PC-9 (cell line): ENCODE data around the gene NELL1. TPM values are rescaled to one million over a fixed set of nuclear protein-coding genes. Genes with fewer than 3 reads are reported as not detected.

ENCODE experiments used
- BruUV-seq: library from RNA; stranded (reverse); fragments of 400-500 nt; replicated peaks from 2 replicates; lab custom pipeline; 2021; lab: Mats Ljungman, UMichigan
- CTCF ChIA-PET: fragments of 300-600 bp; sonication (Branson Sonifier 250); formaldehyde crosslinking; loops from one replicate; lab custom pipeline; 2022; ENCODE audit warnings: antibody characterized with exemption; lab: Charles Lee
- POLR2A ChIA-PET: fragments of 300-600 bp; sonication (Branson Sonifier 250); formaldehyde crosslinking; loops from one replicate; lab custom pipeline; 2022; ENCODE audit warnings: antibody characterized with exemption; ENCODE audit not compliant: unreplicated experiment; lab: Charles Lee
- DNase-seq, 2 experiments: peaks; one replicate each; pipeline versions ENCODE4 v3.0.0 to v3.0.0-alpha.2; 2015 to 2022; ENCODE audit warnings: mixed read lengths in 1 of 2
- H2AFZ ChIP-seq: fragments of 200-600 bp; sonication (generic); 2 replicates; pipeline ENCODE4 v1.8.1; 2017; ENCODE audit warnings: antibody characterized with exemption
- H3F3A ChIP-seq: fragments of 200-600 bp; sonication (generic); 2 replicates; pipeline ENCODE4 v1.8.1; 2017; ENCODE audit warnings: antibody characterized with exemption, mild to moderate bottlenecking, low read depth; ENCODE audit not compliant: insufficient read depth
- H3K27ac ChIP-seq: fragments of 200-600 bp; sonication (generic); 2 replicates; pipeline ENCODE4 v1.6.1; 2016; ENCODE audit warnings: mixed run types
- H3K27me3 ChIP-seq: fragments of 200-600 bp; sonication (generic); 2 replicates; pipeline ENCODE4 v1.6.1; 2016; ENCODE audit warnings: low read depth, mixed run types; ENCODE audit not compliant: insufficient read depth
- H3K36me3 ChIP-seq: fragments of 200-600 bp; sonication (generic); 2 replicates; pipeline ENCODE4 v1.6.1; 2016; ENCODE audit warnings: low read depth, mixed run types
- H3K4me1 ChIP-seq: fragments of 200-600 bp; sonication (generic); replicated peaks from 2 replicates; pipeline ENCODE4 v1.6.1; 2016; ENCODE audit warnings: mixed run types; ENCODE audit not compliant: insufficient read depth
- H3K4me2 ChIP-seq: fragments of 200-600 bp; sonication (generic); 2 replicates; pipeline ENCODE4 v1.6.1; 2017; ENCODE audit warnings: mixed run types
- H3K4me3 ChIP-seq: fragments of 200-600 bp; sonication (generic); 2 replicates; pipeline ENCODE4 v1.6.1; 2016; ENCODE audit warnings: mixed run types
- H3K79me2 ChIP-seq: fragments of 200-600 bp; sonication (generic); 2 replicates; pipeline ENCODE4 v1.6.1; 2017; ENCODE audit warnings: low read depth, mixed run types
- H3K9me2 ChIP-seq: fragments of 200-600 bp; sonication (generic); 2 replicates; pipeline ENCODE4 v1.8.1; 2017; ENCODE audit warnings: mild to moderate bottlenecking; ENCODE audit not compliant: insufficient read depth
- H3K9me3 ChIP-seq: fragments of 200-600 bp; sonication (generic); 2 replicates; pipeline ENCODE4 v1.8.1; 2016; ENCODE audit warnings: low read depth; ENCODE audit not compliant: insufficient read depth
- H4K20me1 ChIP-seq: fragments of 200-600 bp; sonication (generic); 2 replicates; pipeline ENCODE4 v1.8.1; 2017; ENCODE audit not compliant: insufficient read depth
- CTCF ChIP-seq: fragments of 200-600 bp; sonication (generic); conservative IDR thresholded peaks from 2 replicates; pipeline ENCODE4 v1.6.1; 2017; ENCODE audit warnings: mixed run types, antibody characterized with exemption, mild to moderate bottlenecking, moderate library complexity
- EZH2 ChIP-seq: fragments of 200-600 bp; sonication (generic); IDR thresholded peaks from 2 replicates; pipeline ENCODE4 v1.8.0; 2017; ENCODE audit warnings: antibody characterized with exemption, low read depth
- intact Hi-C: fragments of 100-400 bp; cut with micrococcal nuclease; formaldehyde crosslinking; loops from one replicate; pipeline ENCODE4 v1.10.0; 2022; ENCODE audit not compliant: unreplicated experiment
- total RNA-seq: library from RNA; stranded (reverse); gene quantifications from 2 replicates; pipeline ENCODE4 v1.2.3, GENCODE V29; 2021

NELL1 gene
- total RNA-seq, 1 experiment from 2014 or later: not detected

GRCh38 chr11:20937826-20938225, 268.4 kb downstream of the NELL1 start:
- no peaks in the 10 kb centered on the region for H3K79me2 ChIP-seq
- H3K4me2 ChIP-seq: no peak overlapping the region
- no peak for DNase-seq
- H3K36me3 ChIP-seq: no peaks in the 10 kb centered on the region
- peaks cover 4% of the 10 kb centered on the region; the same call in 1 of the 2 replicates for H3K27me3 ChIP-seq
- no peaks in the 10 kb centered on the region for H3F3A ChIP-seq
- H3K27ac ChIP-seq: no peak overlapping the region
- no peak overlapping the region for H2AFZ ChIP-seq
- H3K9me3 ChIP-seq: no peaks in the 10 kb centered on the region
- H3K4me1 ChIP-seq: no peaks in the 10 kb centered on the region
- intact Hi-C loops: no loop called here
- no peak overlapping the region for H3K4me3 ChIP-seq
- ChIA-PET POLR2A (no interaction called here), CTCF (no interaction called here)
- no TSS peak for BruUV-seq
- TF ChIP-seq EZH2 (no peak), CTCF (no peak)
- no peaks in the 10 kb centered on the region for H4K20me1 ChIP-seq
- no peaks in the 10 kb centered on the region; the same call in 1 of the 2 replicates for H3K9me2 ChIP-seq

- no peaks in the 10 kb centered on the region for H3K79me2 ChIP-seq
- H3K27me3 ChIP-seq: 0 out of 2 replicates have a peak, but pooled peaks cover 14% of the 10 kb centered on the region
- peaks cover 3% of the 10 kb centered on the region; the same call in 1 of the 2 replicates for H4K20me1 ChIP-seq
- intact Hi-C loops: no loop called here
- H3K9me2 ChIP-seq: no peaks in the 10 kb centered on the region; the same call in 1 of the 2 replicates
- no peak overlapping the region for H2AFZ ChIP-seq
- TF ChIP-seq EZH2: no peak
- no peak for TF ChIP-seq CTCF
- no peaks in the 10 kb centered on the region for H3F3A ChIP-seq
- no peaks in the 10 kb centered on the region for H3K36me3 ChIP-seq
- no peak overlapping the region for H3K27ac ChIP-seq
- no peaks in the 10 kb centered on the region for H3K4me1 ChIP-seq
- no peak overlapping the region for H3K4me2 ChIP-seq
- no peaks in the 10 kb centered on the region for H3K9me3 ChIP-seq
- BruUV-seq: no TSS peak
- DNase-seq: no peak
- CTCF ChIA-PET: no interaction called here
- H3K4me3 ChIP-seq: no peak overlapping the region
- POLR2A ChIA-PET: no interaction called here
Measured at GRCh38 chr11:20949585-20949984, 280.2 kb downstream of the NELL1 start.

GRCh38 chr11:20962581-20962980, 293.2 kb downstream of the NELL1 start:
- Histone ChIP-seq H3K9me2 (no peaks in the 10 kb centered on the region), H3K36me3 (no peaks in the 10 kb centered on the region), H3K4me2 (no peak overlapping the region), H3K27ac (no peak overlapping the region), H3K79me2 (no peaks in the 10 kb centered on the region), H3K27me3 (peaks cover 15% of the 10 kb centered on the region; the same call in 1 of the 2 replicates), H3K9me3 (no peaks in the 10 kb centered on the region), H4K20me1 (no peaks in the 10 kb centered on the region), H3F3A (no peaks in the 10 kb centered on the region), H3K4me3 (no peak overlapping the region), H3K4me1 (no peaks in the 10 kb centered on the region), H2AFZ (no peak overlapping the region)
- intact Hi-C loops: no loop called here
- TF ChIP-seq EZH2 (no peak), CTCF (no peak)
- ChIA-PET CTCF (no interaction called here), POLR2A (no interaction called here)
- DNase-seq: no peak
- BruUV-seq: no TSS peak
